Fibroblast of skin of right quadriceps (primary cell): ENCODE measurements around the gene CD109.

Experiments used
- DNase-seq: peaks from one replicate; pipeline ENCODE4 v3.0.0-alpha.2; 2013

CD109 gene

GRCh38 chr6:73728548-73729205 is 32.7 kb downstream of the CD109 start:
- no peak for DNase-seq

GRCh38 chr6:73731285-73731684 is 35.3 kb downstream of the CD109 start:
- DNase-seq = no peak

GRCh38 chr6:73732845-73733675 is 37.1 kb downstream of the CD109 start:
- peak; percentile 72 for DNase-seq

DNA sequence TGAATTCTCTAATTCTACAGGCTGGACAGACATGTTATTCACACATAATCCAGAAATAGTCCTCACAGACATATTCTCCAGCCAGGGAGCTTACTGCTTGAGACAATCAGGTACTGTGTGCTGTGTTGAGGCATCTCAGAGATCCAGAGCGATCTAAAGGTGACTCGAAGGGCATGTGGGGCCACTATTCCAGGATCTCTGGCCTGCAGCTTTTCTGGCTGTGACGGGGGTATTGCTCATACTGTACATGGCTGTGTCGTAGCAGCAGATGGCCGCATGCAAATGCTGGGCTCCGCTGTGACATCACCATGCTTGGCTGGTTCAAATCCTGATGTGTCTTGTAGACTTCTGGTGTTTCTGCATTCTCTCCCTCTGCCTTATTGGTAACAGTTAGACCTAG is 37.8 kb downstream of the CD109 start:
- DNase-seq = no peak

GRCh38 chr6:73734832-73735453 is 38.9 kb downstream of the CD109 start:
- no peak for DNase-seq

GRCh38 chr6:73738367-73739028 is 42.5 kb downstream of the CD109 start:
- DNase-seq = peak; percentile 55

GRCh38 chr6:73739096-73739495 is 43.1 kb downstream of the CD109 start:
- peak; percentile 73 for DNase-seq

DNA sequence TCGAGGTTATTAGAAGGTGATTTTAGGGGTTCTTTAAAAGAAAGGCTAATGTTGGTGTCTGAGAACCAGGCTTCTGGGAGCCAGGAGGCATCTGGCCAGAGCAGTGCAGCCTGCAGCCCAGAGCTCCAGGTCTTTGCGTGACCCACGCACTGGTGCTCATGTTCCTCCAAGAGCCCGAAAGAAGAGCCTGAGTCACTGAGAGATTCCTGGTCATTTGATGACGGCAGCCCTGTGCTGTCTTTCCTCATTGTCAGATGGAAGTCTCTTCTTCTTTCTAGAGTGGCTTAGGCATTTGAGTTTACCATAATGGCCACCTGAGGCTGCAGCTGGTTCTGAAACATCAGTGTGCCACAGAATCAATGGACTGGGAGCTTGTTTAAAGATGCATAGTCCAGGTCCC is 46.4 kb downstream of the CD109 start:
- no peak for DNase-seq

DNA sequence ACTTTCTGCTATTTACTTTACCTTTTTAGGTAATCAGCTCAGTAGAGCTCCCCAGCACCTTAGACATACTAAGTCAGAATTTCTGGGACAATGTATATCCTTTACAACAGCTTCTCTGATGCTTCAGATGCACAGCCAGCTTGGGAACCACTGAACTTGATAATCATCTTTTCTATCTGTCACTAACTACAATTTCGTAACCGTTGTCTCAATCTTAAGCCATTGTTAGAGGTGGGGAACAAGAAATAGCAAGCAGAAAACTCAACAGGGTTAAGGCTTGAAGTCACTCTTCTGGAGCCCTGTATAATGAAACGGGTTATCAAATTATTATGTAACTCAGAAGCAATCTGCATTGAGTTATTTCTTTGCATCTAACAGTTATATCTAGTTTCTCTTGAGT is 47.1 kb downstream of the CD109 start:
- no peak for DNase-seq

DNA sequence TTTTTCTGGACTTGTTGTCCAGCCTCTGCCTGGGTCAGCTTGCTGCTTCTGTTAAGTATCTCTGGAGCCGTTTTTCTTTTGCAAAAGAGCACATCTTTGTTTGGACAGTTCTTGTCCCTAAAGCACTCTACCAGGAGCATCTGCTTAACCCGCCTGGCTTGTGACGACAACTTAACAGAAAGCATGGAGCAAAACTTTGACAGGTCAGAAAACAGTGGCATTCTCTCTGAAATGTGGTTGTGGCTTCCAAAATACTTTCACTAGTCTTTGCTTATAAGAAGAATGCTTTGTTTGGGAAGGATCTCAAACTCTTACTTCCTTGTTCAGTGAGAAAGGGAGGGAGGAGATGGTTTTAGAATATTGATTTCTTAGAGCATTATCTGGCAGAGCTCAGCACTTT is 47.6 kb downstream of the CD109 start:
- DNase-seq = no peak

GRCh38 chr6:73746787-73747186 is 50.8 kb downstream of the CD109 start:
- peak; percentile 28 for DNase-seq

- DNase-seq = no peak
Measured at GRCh38 chr6:73747289-73747688, 51.3 kb downstream of the CD109 start.

- no peak for DNase-seq
Measured at GRCh38 chr6:73752943-73753342, 56.9 kb downstream of the CD109 start.

DNA sequence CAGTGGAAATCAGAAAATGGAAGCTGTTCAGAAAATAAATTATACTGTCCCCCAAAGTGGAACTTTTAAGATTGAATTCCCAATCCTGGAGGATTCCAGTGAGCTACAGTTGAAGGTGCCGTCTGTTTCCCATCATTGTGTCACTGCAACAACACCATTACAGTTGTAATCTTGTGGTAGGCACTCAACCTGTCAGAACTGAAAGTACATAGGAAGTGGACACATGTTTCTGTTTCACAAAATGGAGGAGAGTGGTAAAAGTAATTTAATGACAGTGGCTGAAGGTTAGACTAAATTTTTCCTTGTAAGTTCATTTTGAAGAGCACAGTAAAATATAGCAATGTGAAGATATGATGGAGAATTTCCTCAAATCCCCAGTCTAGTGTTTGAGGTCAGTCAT is 70.0 kb downstream of the CD109 start:
- DNase-seq = no peak

DNA sequence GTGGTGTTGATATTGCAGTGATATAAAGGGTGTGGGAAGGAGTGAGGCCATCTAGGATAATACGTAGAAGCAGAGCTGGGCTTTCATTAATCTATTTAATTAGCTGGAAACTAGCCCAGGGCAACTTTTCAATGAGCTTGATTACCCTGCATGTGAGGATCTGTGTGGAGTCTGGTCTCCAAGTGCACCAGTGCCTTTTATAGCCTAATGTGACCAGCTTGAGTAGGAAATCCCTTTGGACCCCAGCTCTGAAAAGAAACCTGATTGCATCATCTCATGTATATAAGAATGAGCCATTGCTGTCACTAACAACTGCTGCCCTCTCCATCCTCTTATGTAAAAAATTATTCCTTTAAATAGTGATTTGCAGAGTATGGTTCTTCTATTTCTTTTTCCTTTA is 72.6 kb downstream of the CD109 start:
- DNase-seq = no peak

GRCh38 chr6:73769976-73770375 is 74.0 kb downstream of the CD109 start:
- no peak for DNase-seq

- peak; percentile 84 for DNase-seq
Measured at GRCh38 chr6:73774311-73774774, 78.3 kb downstream of the CD109 start.

- DNase-seq = no peak
Measured at GRCh38 chr6:73779943-73780342, 83.9 kb downstream of the CD109 start.

DNA sequence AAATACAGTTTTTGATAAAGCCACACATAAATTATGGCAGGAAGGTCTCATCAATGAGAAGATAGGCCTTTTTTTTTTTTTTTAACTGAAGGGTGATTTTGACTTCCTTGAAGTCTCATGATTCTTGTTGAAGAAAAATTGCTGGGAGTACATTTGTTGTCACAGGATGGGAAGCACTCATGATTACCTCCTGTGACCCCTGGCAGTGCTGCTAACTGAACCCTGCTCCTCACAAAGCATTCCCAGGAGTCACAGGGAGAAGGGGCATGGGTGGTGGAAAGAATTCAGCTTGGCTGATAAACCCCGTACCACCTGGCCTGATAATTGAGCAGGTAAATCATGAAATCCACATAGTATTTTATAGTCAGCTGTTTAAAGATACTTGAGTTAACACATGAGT is 86.9 kb downstream of the CD109 start:
- DNase-seq = no peak

- no peak for DNase-seq
Measured at GRCh38 chr6:73784726-73785505, 88.9 kb downstream of the CD109 start.

DNA sequence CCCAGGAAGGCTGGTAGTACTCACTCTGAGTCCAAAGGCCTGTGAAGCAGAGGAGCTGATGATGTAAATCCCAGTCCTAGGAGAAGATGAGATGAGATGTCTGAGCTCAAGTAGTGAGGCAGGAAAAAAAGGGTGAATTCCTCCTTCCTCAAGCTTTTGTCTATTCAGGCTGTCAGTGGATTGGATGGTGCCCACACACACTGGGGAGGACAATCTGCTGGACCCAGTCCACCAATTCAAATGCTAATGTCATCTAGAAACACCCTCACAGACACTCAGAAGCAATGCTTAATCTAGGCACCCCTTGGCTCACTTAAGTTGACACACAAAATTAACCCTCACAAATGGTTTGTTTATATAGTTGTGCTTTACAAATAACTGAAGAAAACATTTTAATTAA is 94.6 kb downstream of the CD109 start:
- DNase-seq = no peak

GRCh38 chr6:73791336-73791735 is 95.3 kb downstream of the CD109 start:
- DNase-seq = no peak

DNA sequence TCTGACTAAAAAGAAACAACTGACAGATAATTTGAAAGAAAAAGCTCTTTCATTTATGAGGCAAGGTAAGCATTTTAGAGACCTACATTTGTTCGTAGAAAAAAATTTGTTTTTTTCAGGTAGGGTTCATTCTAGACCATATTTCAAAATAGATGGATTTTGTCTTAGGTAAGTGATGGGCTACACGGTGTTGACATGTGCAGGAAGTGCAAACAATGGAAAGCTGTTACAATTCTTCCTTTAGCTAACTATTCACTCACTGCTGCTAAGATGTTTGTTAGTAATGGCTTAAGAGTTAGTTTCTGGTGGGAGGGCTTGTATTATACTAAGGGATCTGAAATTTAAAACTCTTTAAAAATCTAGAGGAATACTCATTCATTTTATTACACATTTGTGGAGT is 96.7 kb downstream of the CD109 start:
- no peak for DNase-seq
